HEK293 (cell line): ENCODE data around the gene DMD.

Experiments used
- CTCF ChIA-PET: fragments of 350-600 bp; formaldehyde crosslinking; extraction: SDS; loops from one replicate; lab custom pipeline; 2021; ENCODE audit warnings: antibody characterized with exemption; lab: Yijun Ruan, JAX
- POLR2A ChIA-PET: fragments of 300-600 bp; formaldehyde crosslinking; extraction: SDS; loops from one replicate; lab custom pipeline; 2020; ENCODE audit warnings: antibody characterized with exemption, inconsistent platforms; lab: Yijun Ruan, JAX
- H3K27ac ChIP-seq: fragments of 200-500 bp; sonication (Bioruptor generic); 2 replicates; pipeline ENCODE4 v1.5.1; 2014; ENCODE audit warnings: low read depth, low read length, control low read depth, inconsistent platforms; ENCODE audit errors: extremely low read depth
- H3K36me3 ChIP-seq, 2 experiments: fragments of 200-500 bp in 1 of 2; sonication (Bioruptor generic) in 1 of 2; 1 replicate in 1 of 2; 2 replicates in 1 of 2; pipeline ENCODE4 v1.5.1; 2014 to 2017; ENCODE audit warnings: inconsistent platforms in 2 of 2, low read length in 2 of 2; ENCODE audit not compliant: control insufficient read depth in 2 of 2, insufficient read depth in 1 of 2
- H3K4me1 ChIP-seq: fragments of 200-500 bp; sonication (Bioruptor generic); 2 replicates; pipeline ENCODE4 v1.5.1; 2014; ENCODE audit warnings: mild to moderate bottlenecking, low read length, inconsistent platforms; ENCODE audit not compliant: control insufficient read depth, insufficient read depth
- H3K4me3 ChIP-seq: 2 replicates; pipeline ENCODE4 v1.5.1; 2011; ENCODE audit warnings: low read depth, mild to moderate bottlenecking, control low read depth, low read length, moderate library complexity
- H3K9me3 ChIP-seq: fragments of 200-500 bp; sonication (Bioruptor generic); 2 replicates; pipeline ENCODE4 v1.5.1; 2014; ENCODE audit warnings: low read depth, low read length, inconsistent platforms; ENCODE audit not compliant: control insufficient read depth, insufficient read depth
- HOXD13 ChIP-seq: sonication (generic); formaldehyde crosslinking; IDR thresholded peaks from 2 replicates; pipeline ENCODE4 v1.8.0; 2022; ENCODE audit warnings: missing genetic modification reagents, borderline replicate concordance
- IKZF3 ChIP-seq: fragments of 450-650 bp; IDR thresholded peaks from 2 replicates; pipeline ENCODE4 v1.5.0; 2018; ENCODE audit warnings: missing biosample characterization, mild to moderate bottlenecking, missing genetic modification characterization, moderate library complexity
- MYNN ChIP-seq: fragments of 450-650 bp; formaldehyde crosslinking; IDR thresholded peaks from 2 replicates; pipeline ENCODE4 v1.5.1; 2016; ENCODE audit warnings: missing biosample characterization, missing genetic modification characterization, borderline replicate concordance
- PRDM2 ChIP-seq: fragments of 450-650 bp; formaldehyde crosslinking; IDR thresholded peaks from 2 replicates; pipeline ENCODE4 v1.5.1; 2016; ENCODE audit warnings: missing biosample characterization, missing genetic modification characterization, borderline replicate concordance
- PRDM4 ChIP-seq: fragments of 450-650 bp; formaldehyde crosslinking; IDR thresholded peaks from 2 replicates; pipeline ENCODE4 v1.5.1; 2017; ENCODE audit warnings: missing biosample characterization, missing genetic modification characterization
- REPIN1 ChIP-seq: fragments of 450-650 bp; formaldehyde crosslinking; IDR thresholded peaks from 2 replicates; pipeline ENCODE4 v1.5.1; 2017; ENCODE audit warnings: missing biosample characterization, missing genetic modification characterization, low read depth
- TCF7L2 ChIP-seq: IDR thresholded peaks from 2 replicates; pipeline ENCODE4 v1.6.1; 2011; ENCODE audit warnings: low read depth, mild to moderate bottlenecking, inconsistent platforms, low read length, moderate library complexity, borderline replicate concordance
- ZBTB17 ChIP-seq: fragments of 450-650 bp; formaldehyde crosslinking; IDR thresholded peaks from 2 replicates; pipeline ENCODE4 v1.5.1; 2016; ENCODE audit warnings: missing biosample characterization, missing genetic modification characterization
- ZBTB7A ChIP-seq: fragments of 450-650 bp; formaldehyde crosslinking; IDR thresholded peaks from 2 replicates; pipeline ENCODE4 v1.5.1; 2016; ENCODE audit warnings: low read depth, missing biosample characterization, missing genetic modification characterization
- ZNF214 ChIP-seq: fragments of 450-650 bp; formaldehyde crosslinking; IDR thresholded peaks from 2 replicates; pipeline ENCODE4 v1.5.1; 2017; ENCODE audit warnings: missing biosample characterization, mild to moderate bottlenecking, missing genetic modification characterization, borderline replicate concordance
- ZNF221 ChIP-seq: fragments of 450-650 bp; formaldehyde crosslinking; IDR thresholded peaks from 2 replicates; pipeline ENCODE4 v1.5.1; 2017; ENCODE audit warnings: missing biosample characterization, missing genetic modification characterization, borderline replicate concordance
- ZNF274 ChIP-seq, 2 experiments: fragments of 200-500 bp in 1 of 2; fragments of 450-650 bp in 1 of 2; sonication (Bioruptor generic) in 1 of 2; formaldehyde crosslinking in 1 of 2; IDR thresholded peaks; 2 replicates each; pipeline versions ENCODE4 v1.5.1 to v1.6.1; 2014 to 2016; ENCODE audit warnings: borderline replicate concordance in 1 of 2, inconsistent platforms in 1 of 2, low read length in 1 of 2, missing biosample characterization in 1 of 2, missing genetic modification characterization in 1 of 2
- ZNF530 ChIP-seq: fragments of 450-650 bp; formaldehyde crosslinking; IDR thresholded peaks from 2 replicates; pipeline ENCODE4 v1.5.1; 2016; ENCODE audit warnings: low read depth, missing biosample characterization, missing genetic modification characterization
- ZNF549 ChIP-seq: fragments of 450-650 bp; IDR thresholded peaks from 2 replicates; pipeline ENCODE4 v1.5.1; 2018; ENCODE audit warnings: missing biosample characterization, missing genetic modification characterization, mild to moderate bottlenecking, inconsistent platforms, moderate library complexity
- ZNF791 ChIP-seq: fragments of 450-650 bp; formaldehyde crosslinking; IDR thresholded peaks from 2 replicates; pipeline ENCODE4 v1.5.1; 2016; ENCODE audit warnings: missing biosample characterization, missing genetic modification characterization

The DMD gene

GRCh38 chrX:31323658-31324057 is 1887.7 kb downstream of the DMD start:
- TF ChIP-seq ZBTB7A (tag by site-specific recombination) (no peak), TCF7L2 (peak; percentile 48; the same call in 1 of the 2 replicates)
- Histone ChIP-seq H3K36me3 (no peaks in the 10 kb centered on the region), H3K4me1 (peaks cover 20% of the 10 kb centered on the region; the same call in 1 of the 2 replicates), H3K9me3 (no peaks in the 10 kb centered on the region), H3K27ac (peak overlapping the region; percentile 26; the same call in 1 of the 2 replicates), H3K4me3 (no peak overlapping the region)
- POLR2A ChIA-PET: interaction anchor here (1.0 kb wide), 1 partner anchor 33 kb away, joined by 3 read pairs; no protein-coding TSS in a partner anchor
- CTCF ChIA-PET: interaction anchor here (0.8 to 1.2 kb wide), 3 partner anchors 14 to 102 kb away, joined by 3 read pairs; no protein-coding TSS in a partner anchor

GRCh38 chrX:31320740-31321139 is 1890.6 kb downstream of the DMD start:
- POLR2A ChIA-PET: no interaction called here
- CTCF ChIA-PET: interaction anchor here (0.6 kb wide), 1 partner anchor 11 kb away, joined by 3 read pairs; no protein-coding TSS in a partner anchor
- Histone ChIP-seq H3K4me1 (peaks cover 22% of the 10 kb centered on the region), H3K36me3 (no peaks in the 10 kb centered on the region), H3K4me3 (no peak overlapping the region), H3K27ac (no peak overlapping the region), H3K9me3 (no peaks in the 10 kb centered on the region)
- no peak for TF ChIP-seq PRDM2
- TF ChIP-seq HOXD13 (CRISPR knock-in tag): no peak
- TF ChIP-seq ZNF221 (tag by site-specific recombination): no peak
- TF ChIP-seq REPIN1 (tag by site-specific recombination): no peak
- TF ChIP-seq ZNF274 (IDR thresholded peaks at IDR 0.05; ENCODE audit: low read length): no peak
- no peak for TF ChIP-seq ZNF274 (tag by site-specific recombination; IDR thresholded peaks at IDR 0.05; ENCODE audit: borderline replicate concordance)
- TF ChIP-seq ZNF549 (tag by site-specific recombination): no peak
- TF ChIP-seq MYNN (tag by site-specific recombination): no peak
- no peak for TF ChIP-seq PRDM4 (tag by site-specific recombination)

- POLR2A ChIA-PET: no interaction called here
- CTCF ChIA-PET: no interaction called here
- no peak for TF ChIP-seq PRDM2
- no peak for TF ChIP-seq MYNN (tag by site-specific recombination)
- no peak for TF ChIP-seq IKZF3 (tag by site-specific recombination)
- TF ChIP-seq ZNF530 (tag by site-specific recombination): no peak
- no peak for TF ChIP-seq ZNF791 (tag by site-specific recombination)
- TF ChIP-seq ZBTB17: no peak
- no peak for TF ChIP-seq ZNF214 (tag by site-specific recombination)
Measured at GRCh38 chrX:31319586-31319985, 1891.8 kb downstream of the DMD start.

More at GRCh38 chrX:31319586-31319985, 1891.8 kb downstream of the DMD start:
- Histone ChIP-seq H3K4me1 (peaks cover 22% of the 10 kb centered on the region), H3K27ac (no peak overlapping the region; the same call in 1 of the 2 replicates), H3K4me3 (no peak overlapping the region), H3K9me3 (no peaks in the 10 kb centered on the region), H3K36me3 (no peaks in the 10 kb centered on the region)
